ENCODE data around the gene SLIT3.

- TF ChIP-seq EZH2 (IDR thresholded peaks at IDR 0.05; ENCODE audit: low read depth, unreplicated experiment), result no peak
- TF ChIP-seq CTCF (conservative IDR thresholded peaks at IDR 0.05; ENCODE audit: low read depth in 2 of 2), result no peak
- no peak for TF ChIP-seq JUNB (IDR thresholded peaks at IDR 0.05; ENCODE audit: unreplicated experiment)
These were observed 172.3 kb downstream of the SLIT3 start for GRCh38 chr5:169128679-169129078.

Data from GM23338 (cell line).